Activated CD4-positive, alpha-beta T cell treated with anti-CD3 and anti-CD28 coated beads, Interleukin-2, amount 10 ng/mL, durations not matched to agents 24 days and 14 days (primary cell): ENCODE data around the gene SPTLC2. TPM values are rescaled to one million over a fixed set of nuclear protein-coding genes. Genes with fewer than 3 reads are reported as not detected.

Experiments used
- DNase-seq: peaks from one replicate; pipeline ENCODE4 v3.0.0; 2022
- H3K27ac Mint-ChIP-seq: one replicate; pipeline ENCODE4 v1.8.0; 2022; ENCODE audit warnings: mild to moderate bottlenecking, mixed read lengths
- H3K27me3 Mint-ChIP-seq: one replicate; pipeline ENCODE4 v1.8.0; 2022; ENCODE audit warnings: mixed read lengths
- H3K36me3 Mint-ChIP-seq: one replicate; pipeline ENCODE4 v1.8.0; 2022; ENCODE audit warnings: low read depth, mild to moderate bottlenecking, mixed read lengths
- H3K4me1 Mint-ChIP-seq: one replicate; pipeline ENCODE4 v1.8.0; 2021; ENCODE audit warnings: mixed read lengths
- H3K4me3 Mint-ChIP-seq: one replicate; pipeline ENCODE4 v1.8.0; 2022; ENCODE audit warnings: mild to moderate bottlenecking, moderate library complexity, mixed read lengths
- H3K9me3 Mint-ChIP-seq: one replicate; pipeline ENCODE4 v1.8.0; 2021; ENCODE audit warnings: mixed read lengths
- intact Hi-C: fragments of 100-400 bp; cut with micrococcal nuclease; formaldehyde crosslinking; loops from one replicate; pipeline ENCODE4 v1.15.1; 2023
- total RNA-seq: library from RNA; stranded (reverse); gene quantifications from 2 replicates; pipeline ENCODE4 v1.2.3, GENCODE V29; 2022

The SPTLC2 gene
- total RNA-seq, 1 donor from 2014 or later = 26.6 TPM

DNA sequence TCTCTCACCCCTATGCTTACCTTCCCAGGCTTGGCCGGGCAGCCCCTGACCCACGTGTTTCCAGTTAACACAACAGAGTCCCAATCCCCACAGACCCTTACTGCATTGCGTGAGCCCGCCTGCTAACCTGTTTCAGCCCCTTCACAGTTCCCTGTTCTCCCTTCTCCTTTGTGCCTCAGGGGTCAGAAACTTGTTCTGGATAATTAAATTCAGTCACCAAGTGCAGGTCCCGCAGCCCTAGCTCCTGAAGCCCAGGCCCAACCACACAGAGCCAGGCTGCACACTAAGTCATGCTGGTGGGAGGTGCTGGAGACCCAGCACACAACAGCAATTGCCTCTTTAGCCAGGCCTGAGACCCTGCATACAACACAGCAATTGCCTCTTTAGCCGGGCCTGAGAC is 127.4 kb downstream of the SPTLC2 start:
- no peaks in the 10 kb centered on the region for H3K4me1 Mint-ChIP-seq
- H3K36me3 Mint-ChIP-seq = no peaks in the 10 kb centered on the region
- no peak for DNase-seq
- no peaks in the 10 kb centered on the region for H3K9me3 Mint-ChIP-seq
- H3K27me3 Mint-ChIP-seq = no peaks in the 10 kb centered on the region
- H3K4me3 Mint-ChIP-seq = no peak overlapping the region
- H3K27ac Mint-ChIP-seq = no peak overlapping the region
- intact Hi-C loops = no loop called here

DNA sequence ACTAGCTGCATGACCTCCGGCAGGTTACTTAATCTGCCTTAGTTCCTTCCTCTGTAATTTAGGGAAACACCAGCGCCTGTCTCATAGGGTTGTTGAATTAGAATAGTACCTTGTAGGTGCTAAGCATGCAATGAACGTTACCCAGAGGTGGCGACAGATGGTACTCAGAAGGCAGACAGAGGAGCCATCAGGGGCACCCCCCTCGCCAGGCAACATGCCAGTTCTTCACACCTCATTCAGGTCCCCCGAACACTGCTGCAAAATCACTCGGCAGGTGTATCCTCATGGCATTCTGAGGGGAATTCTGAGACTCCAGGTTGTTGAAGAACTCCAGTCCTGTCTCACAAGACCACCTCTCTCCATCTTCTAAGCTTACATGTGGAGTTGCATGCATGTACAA is 127.9 kb downstream of the SPTLC2 start:
- Mint-ChIP-seq H3K4me1 (no peaks in the 10 kb centered on the region), H3K36me3 (no peaks in the 10 kb centered on the region), H3K27ac (no peak overlapping the region), H3K27me3 (no peaks in the 10 kb centered on the region), H3K4me3 (no peak overlapping the region), H3K9me3 (no peaks in the 10 kb centered on the region)
- DNase-seq = no peak
- intact Hi-C loops = no loop called here

DNA sequence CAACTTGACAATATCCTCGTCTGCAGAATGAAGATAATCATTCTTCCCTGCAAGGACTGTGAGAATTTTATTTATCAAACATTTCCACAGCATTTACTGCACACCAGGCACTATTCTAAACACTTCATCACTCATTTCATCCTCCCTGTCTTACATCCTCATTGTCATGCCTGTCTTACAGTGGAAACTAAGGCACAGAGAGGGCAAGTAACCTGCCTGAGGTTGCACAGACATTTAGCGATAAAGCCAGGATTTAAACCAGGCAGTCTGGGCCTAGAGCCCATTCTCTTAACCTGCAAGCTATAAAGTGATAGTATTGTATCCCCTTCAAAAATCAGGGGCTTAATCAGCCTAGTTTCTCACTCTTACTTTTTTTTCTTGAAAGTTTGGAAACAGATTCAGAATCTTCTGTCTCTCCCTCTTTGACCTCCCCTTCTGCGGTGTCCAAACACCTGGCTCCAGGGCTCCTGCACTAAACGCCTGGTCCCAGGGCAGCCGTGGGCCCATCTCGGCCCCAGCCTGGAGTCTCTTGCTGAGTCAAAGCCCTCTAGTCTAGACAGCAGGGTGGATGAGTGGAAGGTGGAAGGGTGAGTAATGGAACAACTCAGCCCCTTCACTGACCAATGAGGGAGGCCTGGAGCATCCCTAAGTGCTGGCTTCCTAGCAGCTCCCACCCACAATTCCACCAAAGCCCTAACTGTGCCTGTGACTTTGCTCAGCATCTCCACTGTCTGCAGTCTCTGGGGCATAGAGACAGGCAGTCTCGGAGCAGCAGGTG is 130.3 kb downstream of the SPTLC2 start:
- H3K4me3 Mint-ChIP-seq = no peak overlapping the region
- no peaks in the 10 kb centered on the region for H3K36me3 Mint-ChIP-seq
- no peaks in the 10 kb centered on the region for H3K9me3 Mint-ChIP-seq
- H3K27ac Mint-ChIP-seq = no peak overlapping the region
- DNase-seq = no peak
- H3K4me1 Mint-ChIP-seq = no peaks in the 10 kb centered on the region
- intact Hi-C loops = no loop called here
- H3K27me3 Mint-ChIP-seq = no peaks in the 10 kb centered on the region

DNA sequence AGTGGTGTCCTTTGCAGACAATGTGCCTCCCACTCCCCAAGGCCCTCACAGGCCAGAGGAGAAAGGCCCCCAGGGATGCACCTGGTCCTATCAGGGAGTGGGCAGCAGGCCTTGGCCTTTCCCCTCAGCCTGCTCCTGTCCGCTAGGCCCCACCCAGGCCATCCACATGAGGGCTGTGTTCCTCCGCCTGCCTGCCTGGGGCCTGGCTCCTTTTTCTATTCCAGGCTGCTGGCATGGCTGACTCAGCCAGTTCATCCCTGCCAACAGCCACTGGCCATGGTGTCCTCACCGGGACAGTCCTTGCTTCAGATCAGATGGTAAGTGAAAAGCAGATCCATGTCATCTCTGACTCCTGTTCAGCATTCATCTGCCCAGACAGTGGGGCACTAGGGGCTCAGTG is 131.2 kb downstream of the SPTLC2 start:
- Mint-ChIP-seq H3K4me3 (no peak overlapping the region), H3K27me3 (no peaks in the 10 kb centered on the region), H3K36me3 (no peaks in the 10 kb centered on the region), H3K9me3 (no peaks in the 10 kb centered on the region), H3K27ac (no peak overlapping the region), H3K4me1 (no peaks in the 10 kb centered on the region)
- no peak for DNase-seq
- intact Hi-C loops = no loop called here

DNA sequence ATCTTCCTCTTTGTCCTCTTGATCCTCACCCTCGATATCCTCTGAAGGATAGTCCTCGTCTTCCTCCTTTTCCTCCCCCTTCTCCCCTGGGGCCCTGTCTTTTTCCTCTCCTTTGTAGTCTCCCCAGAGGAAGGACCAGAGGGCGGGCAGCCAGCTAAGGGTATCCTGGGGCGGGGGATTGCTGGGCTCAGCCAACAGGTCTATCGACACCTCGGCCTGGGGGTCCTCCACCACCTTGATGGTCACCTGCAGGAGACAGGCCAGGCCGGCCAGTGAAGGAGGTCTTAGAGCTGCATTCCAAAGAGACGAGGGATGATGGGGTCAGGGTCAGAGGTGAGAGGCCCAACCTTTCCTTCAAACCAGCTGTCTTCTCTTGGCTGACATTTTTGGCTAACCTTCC is 134.0 kb downstream of the SPTLC2 start:
- Mint-ChIP-seq H3K4me3 (no peak overlapping the region), H3K36me3 (no peaks in the 10 kb centered on the region), H3K27ac (no peak overlapping the region), H3K4me1 (no peaks in the 10 kb centered on the region), H3K9me3 (no peaks in the 10 kb centered on the region), H3K27me3 (no peaks in the 10 kb centered on the region)
- intact Hi-C loops = no loop called here
- DNase-seq = no peak

DNA sequence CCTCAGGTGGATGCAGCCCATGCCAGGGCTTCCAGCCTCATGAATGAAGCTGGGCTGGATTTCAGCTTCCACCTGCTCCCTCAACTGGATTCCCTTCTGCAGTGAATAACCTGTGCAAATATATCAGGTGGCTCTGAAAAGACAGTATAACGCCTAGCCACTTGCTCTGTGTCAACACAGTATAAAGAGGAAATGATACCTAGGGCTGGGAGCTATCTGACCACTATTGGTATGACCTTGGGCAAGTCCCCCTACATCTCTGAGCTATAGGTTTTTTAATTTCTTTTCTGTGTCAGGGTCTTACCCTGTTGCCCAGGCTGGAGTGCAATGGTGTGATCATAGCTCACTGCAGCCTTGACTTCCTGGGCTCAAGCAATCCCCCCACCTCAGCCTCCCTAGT is 137.6 kb downstream of the SPTLC2 start:
- H3K36me3 Mint-ChIP-seq = no peaks in the 10 kb centered on the region
- intact Hi-C loops = no loop called here
- no peaks in the 10 kb centered on the region for H3K4me1 Mint-ChIP-seq
- no peak overlapping the region for H3K4me3 Mint-ChIP-seq
- DNase-seq = no peak
- H3K27me3 Mint-ChIP-seq = no peaks in the 10 kb centered on the region
- no peaks in the 10 kb centered on the region for H3K9me3 Mint-ChIP-seq
- no peak overlapping the region for H3K27ac Mint-ChIP-seq

DNA sequence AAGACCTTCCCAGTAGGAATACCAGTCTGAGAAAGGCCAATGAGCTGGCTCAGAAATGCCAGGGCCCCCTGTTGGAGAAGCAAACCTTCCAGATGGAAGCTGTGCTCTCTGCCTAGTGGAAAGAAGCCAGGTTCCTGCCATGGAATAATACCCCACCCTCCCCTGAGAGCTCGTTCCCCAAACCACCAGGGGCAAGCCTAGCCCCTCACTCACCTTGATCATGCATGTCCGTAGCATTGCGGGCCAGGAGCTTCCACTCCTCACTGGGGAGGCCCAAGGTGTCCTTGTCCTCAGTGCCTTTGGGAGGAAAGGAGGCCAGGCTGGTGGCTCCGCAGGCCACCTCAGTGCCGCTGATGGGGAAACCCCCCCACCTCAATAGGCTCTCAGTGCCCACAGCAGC is 138.4 kb downstream of the SPTLC2 start:
- Mint-ChIP-seq H3K9me3 (no peaks in the 10 kb centered on the region), H3K4me3 (no peak overlapping the region), H3K27me3 (no peaks in the 10 kb centered on the region), H3K27ac (no peak overlapping the region), H3K4me1 (no peaks in the 10 kb centered on the region), H3K36me3 (no peaks in the 10 kb centered on the region)
- intact Hi-C loops = no loop called here
- DNase-seq = no peak

DNA sequence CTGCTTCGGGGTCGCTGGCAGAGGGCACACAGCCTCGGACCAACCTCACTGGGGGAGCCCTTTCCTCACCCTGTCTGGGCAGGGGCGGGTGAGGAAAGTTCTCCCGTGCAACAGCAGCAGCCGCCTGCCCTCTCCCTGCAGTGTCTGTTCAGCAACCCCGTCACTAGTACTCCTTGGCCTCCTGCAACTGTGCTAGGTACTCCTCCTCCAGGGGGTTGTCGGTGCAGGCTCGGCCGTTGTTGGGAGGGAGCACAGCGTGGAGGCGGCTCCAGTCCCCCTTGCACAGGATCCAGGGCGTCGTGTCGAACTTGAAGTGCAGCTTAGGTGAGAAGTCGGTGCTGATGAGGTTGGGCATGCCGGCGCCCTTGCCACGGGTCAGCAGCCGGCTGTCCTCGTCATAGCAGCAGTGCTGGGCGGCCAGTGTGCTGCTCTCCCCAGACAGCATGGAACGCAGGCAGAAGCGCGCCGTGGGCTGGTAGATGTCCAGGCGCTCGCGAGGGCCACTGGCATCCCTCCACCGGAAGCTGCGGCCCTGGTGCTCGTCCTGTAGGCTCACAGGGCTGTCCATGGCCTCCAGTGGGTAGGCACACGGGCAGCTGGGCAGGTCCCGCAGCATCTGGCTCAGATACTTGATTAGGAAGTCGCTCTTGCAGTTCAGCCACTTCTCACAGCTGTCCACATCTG is 140.9 kb downstream of the SPTLC2 start:
- Mint-ChIP-seq H3K4me3 (no peak overlapping the region), H3K27ac (no peak overlapping the region)

DNA sequence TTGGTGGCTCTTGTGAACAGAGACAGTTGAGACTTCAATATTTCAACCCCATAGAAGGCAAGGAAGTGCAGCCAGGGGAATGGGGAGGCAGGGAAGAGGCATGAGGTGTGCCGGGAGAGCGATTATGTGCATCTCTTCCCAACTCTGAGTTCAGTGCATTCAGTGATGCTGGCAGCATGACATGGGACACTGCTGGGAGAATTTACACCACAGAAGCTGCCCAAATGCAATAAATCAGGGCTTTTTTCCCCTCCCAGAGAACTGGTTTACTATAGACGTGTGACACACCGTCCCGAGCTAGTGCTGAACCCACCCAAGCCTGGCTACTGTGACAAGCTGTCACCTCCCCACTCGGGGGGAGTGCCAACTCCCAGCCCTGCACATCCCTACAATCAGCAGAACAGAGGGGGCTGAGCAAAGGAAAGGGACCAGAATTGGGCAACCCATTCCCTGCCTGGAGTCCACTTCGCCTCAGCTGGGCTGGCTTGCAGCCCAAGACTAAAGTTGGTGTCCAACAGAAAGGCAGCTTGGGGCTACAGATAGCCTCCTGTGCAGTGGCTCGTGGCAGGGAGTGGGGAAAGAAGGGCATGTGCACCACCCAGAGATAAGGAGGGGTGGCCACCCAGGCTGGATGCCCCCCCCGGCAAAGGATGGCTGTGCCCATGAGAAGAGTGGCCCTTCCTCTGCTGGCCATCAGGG is 141.8 kb downstream of the SPTLC2 start:
- Mint-ChIP-seq H3K27ac (no peak overlapping the region), H3K27me3 (peaks cover 2% of the 10 kb centered on the region), H3K4me3 (no peak overlapping the region), H3K36me3 (peaks cover 2% of the 10 kb centered on the region), H3K9me3 (no peaks in the 10 kb centered on the region), H3K4me1 (no peaks in the 10 kb centered on the region)
- no peak for DNase-seq
- intact Hi-C loops = no loop called here

More for the DNA sequence above, 140.9 kb downstream of the SPTLC2 start:
- Mint-ChIP-seq H3K27me3 (peaks cover 2% of the 10 kb centered on the region), H3K9me3 (no peaks in the 10 kb centered on the region), H3K36me3 (no peaks in the 10 kb centered on the region), H3K4me1 (no peaks in the 10 kb centered on the region)
- DNase-seq = no peak
- intact Hi-C loops = no loop called here

DNA sequence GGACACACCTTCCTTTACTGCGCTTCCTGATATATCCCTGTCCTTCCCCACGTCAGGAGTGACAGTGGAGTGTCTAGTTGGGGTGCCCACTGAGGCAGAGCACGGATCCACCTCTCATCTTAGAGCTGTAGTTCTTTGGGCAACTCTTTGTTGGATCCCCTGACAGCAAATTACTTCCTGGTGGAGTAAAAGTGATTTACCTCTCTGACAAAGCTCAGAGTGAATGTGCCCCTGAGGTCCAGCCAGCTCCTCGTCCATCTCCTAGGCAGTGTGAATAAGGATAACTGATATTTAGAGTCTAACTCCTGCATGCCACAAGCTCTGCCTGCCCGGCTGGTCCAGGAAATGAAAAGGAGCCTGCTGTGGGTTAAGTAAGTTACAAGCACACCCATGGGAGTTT is 142.5 kb downstream of the SPTLC2 start:
- H3K27ac Mint-ChIP-seq = no peak overlapping the region
- no peaks in the 10 kb centered on the region for H3K9me3 Mint-ChIP-seq
- intact Hi-C loops = no loop called here
- H3K36me3 Mint-ChIP-seq = peaks cover 9% of the 10 kb centered on the region
- DNase-seq = no peak
- no peaks in the 10 kb centered on the region for H3K4me1 Mint-ChIP-seq
- no peak overlapping the region for H3K4me3 Mint-ChIP-seq
- H3K27me3 Mint-ChIP-seq = peaks cover 2% of the 10 kb centered on the region

DNA sequence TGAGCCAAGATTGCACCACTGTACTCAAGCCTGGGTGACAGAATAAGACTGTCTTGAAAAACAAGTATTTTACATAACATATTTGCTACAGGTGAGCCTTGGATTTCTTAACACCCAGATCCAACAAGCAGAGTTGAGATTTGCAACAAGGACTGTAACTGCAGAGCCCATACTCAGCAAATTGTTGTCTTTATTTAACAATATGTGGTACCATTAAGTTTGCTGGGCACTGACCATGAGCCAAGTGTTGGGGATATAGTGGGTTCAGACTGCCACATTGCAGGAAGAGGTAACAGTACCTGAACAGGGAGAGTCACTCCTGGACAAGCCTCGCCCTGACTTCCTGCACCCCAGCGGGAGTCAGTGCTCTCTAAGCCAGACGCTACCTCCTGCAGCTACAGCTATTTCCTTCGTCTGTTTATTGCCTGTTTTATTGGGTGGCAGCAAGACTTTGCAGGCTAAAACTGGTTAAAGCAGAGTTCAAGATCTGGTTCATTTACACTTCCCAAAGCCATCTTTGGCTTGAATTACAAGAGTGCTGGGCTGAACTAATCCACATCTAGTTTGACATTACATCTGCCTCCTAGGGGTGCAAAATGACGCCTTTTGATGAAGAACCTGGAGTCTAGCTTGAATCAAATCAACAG is 146.1 kb downstream of the SPTLC2 start:
- intact Hi-C loops = no loop called here
- peaks cover 34% of the 10 kb centered on the region for H3K36me3 Mint-ChIP-seq
- no peaks in the 10 kb centered on the region for H3K4me1 Mint-ChIP-seq
- DNase-seq = no peak
- H3K27me3 Mint-ChIP-seq = peaks cover 2% of the 10 kb centered on the region
- no peak overlapping the region for H3K4me3 Mint-ChIP-seq
- H3K9me3 Mint-ChIP-seq = no peaks in the 10 kb centered on the region
- H3K27ac Mint-ChIP-seq = no peak overlapping the region

DNA sequence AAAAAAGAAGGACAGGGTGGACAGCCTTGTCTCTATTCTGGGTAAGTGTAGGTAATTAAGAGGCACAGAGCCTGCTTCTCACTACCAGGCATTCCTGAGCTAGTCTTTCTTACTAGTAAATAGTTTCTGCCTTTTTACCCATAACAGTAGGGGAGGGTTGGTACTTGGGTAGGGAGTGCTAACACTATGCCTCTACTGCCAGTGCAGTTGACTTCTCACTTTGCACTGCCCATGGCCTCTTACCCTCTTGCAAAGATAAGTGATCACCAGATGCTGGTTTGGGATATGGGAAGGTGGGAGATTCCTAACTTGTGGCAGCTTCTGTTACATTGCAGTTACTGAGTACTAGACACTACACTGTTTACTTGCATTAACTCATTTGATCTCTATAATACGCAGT is 146.9 kb downstream of the SPTLC2 start:
- intact Hi-C loops = no loop called here
- Mint-ChIP-seq H3K4me1 (no peaks in the 10 kb centered on the region), H3K27me3 (peaks cover 2% of the 10 kb centered on the region), H3K36me3 (peaks cover 41% of the 10 kb centered on the region), H3K9me3 (no peaks in the 10 kb centered on the region), H3K4me3 (no peak overlapping the region), H3K27ac (no peak overlapping the region)
- DNase-seq = no peak

DNA sequence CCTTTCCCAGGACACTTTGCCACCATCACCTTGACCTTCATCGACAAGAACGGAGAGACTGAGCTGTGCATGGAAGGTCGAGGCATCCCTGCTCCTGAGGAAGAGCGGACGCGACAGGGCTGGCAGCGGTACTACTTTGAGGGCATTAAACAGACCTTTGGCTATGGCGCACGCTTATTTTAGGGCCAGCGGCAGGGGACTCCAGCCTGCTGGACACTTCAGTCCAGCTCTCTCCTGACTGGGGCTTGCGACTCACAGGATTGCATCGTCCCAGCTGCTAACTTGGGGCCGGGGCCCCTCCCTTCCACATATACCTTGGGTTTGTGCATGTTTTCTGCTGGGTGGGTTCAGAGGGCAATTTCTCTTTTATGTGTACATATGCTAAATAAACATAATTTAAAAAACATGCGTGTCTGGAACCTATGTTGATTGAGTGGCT is 147.4 kb downstream of the SPTLC2 start:
- H3K9me3 Mint-ChIP-seq = no peaks in the 10 kb centered on the region
- DNase-seq = no peak
- H3K4me3 Mint-ChIP-seq = no peak overlapping the region
- no peaks in the 10 kb centered on the region for H3K4me1 Mint-ChIP-seq
- peaks cover 44% of the 10 kb centered on the region for H3K36me3 Mint-ChIP-seq
- peaks cover 2% of the 10 kb centered on the region for H3K27me3 Mint-ChIP-seq
- intact Hi-C loops = no loop called here
- no peak overlapping the region for H3K27ac Mint-ChIP-seq

DNA sequence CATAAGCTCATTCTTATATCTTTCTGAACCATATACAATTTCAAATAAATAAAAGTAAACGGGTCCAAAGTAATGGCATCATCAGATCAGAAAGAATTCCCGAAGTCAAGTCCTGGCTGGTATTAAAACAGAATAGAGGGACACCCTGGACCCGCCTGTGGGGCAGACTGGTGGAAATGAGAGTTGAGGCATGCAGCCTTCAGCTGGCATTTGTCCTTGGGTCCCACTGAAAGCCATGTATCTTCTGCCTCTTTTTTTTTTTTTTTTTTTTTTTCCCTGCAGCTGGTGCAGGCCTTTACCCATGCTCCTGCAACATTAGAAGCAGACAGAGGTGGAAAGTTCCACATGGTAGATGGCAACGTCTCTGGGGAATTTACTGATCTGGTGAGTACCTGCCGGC is 148.6 kb downstream of the SPTLC2 start:
- DNase-seq = no peak
- Mint-ChIP-seq H3K27me3 (peaks cover 2% of the 10 kb centered on the region), H3K27ac (no peak overlapping the region), H3K9me3 (no peaks in the 10 kb centered on the region), H3K36me3 (peaks cover 56% of the 10 kb centered on the region), H3K4me1 (no peaks in the 10 kb centered on the region), H3K4me3 (no peak overlapping the region)
- intact Hi-C loops = no loop called here
